Panc1 (cell line): ENCODE data around the gene AARS2. TPM values are rescaled to one million over a fixed set of nuclear protein-coding genes. Genes with fewer than 3 reads are reported as not detected.

Experiments
- ATAC-seq: fragments of 200-7000 bp; cut with Tn5 transposase; 2 replicates; pipeline ENCODE4 v1.9.1; 2020; ENCODE audit warnings: mild to moderate bottlenecking, moderate library complexity
- BruUV-seq: library from RNA; stranded (reverse); fragments of 400-500 nt; replicated peaks from 2 replicates; lab custom pipeline; 2021; lab: Mats Ljungman, UMichigan
- CTCF ChIA-PET: fragments of 300-600 bp; sonication (Branson Sonifier 250); formaldehyde crosslinking; loops from one replicate; lab custom pipeline; 2022; ENCODE audit warnings: antibody characterized with exemption; lab: Charles Lee
- POLR2A ChIA-PET: fragments of 300-600 bp; sonication (Branson Sonifier 250); formaldehyde crosslinking; loops from one replicate; lab custom pipeline; 2022; ENCODE audit warnings: antibody characterized with exemption; lab: Charles Lee
- DNase-seq: peaks from one replicate; pipeline ENCODE4 v3.0.0-alpha.2; 2010; ENCODE audit warnings: low read depth, low spot score
- H3K27ac ChIP-seq: 2 replicates; pipeline ENCODE4 v1.5.1; 2011; ENCODE audit warnings: mild to moderate bottlenecking, low read length, inconsistent platforms
- H3K27me3 ChIP-seq: fragments of 200-500 bp; sonication (Bioruptor generic); 2 replicates; pipeline ENCODE4 v1.6.0; 2014; ENCODE audit warnings: low read length, inconsistent platforms; ENCODE audit not compliant: control insufficient read depth, insufficient read depth
- H3K36me3 ChIP-seq: fragments of 200-500 bp; sonication (Bioruptor generic); 2 replicates; pipeline ENCODE4 v1.5.1; 2014; ENCODE audit warnings: inconsistent platforms, mild to moderate bottlenecking, low read length, moderate library complexity; ENCODE audit not compliant: control insufficient read depth, insufficient read depth
- H3K4me1 ChIP-seq: 2 replicates; pipeline ENCODE4 v1.5.1; 2011; ENCODE audit warnings: inconsistent platforms, mild to moderate bottlenecking, low read length, moderate library complexity; ENCODE audit not compliant: control insufficient read depth, insufficient read depth
- H3K4me3 ChIP-seq, 2 experiments: 2 replicates each; pipeline ENCODE4 v1.5.1; 2011 to 2012; ENCODE audit warnings: low read depth in 2 of 2, low read length in 2 of 2, mild to moderate bottlenecking in 2 of 2, inconsistent platforms in 1 of 2, moderate library complexity in 1 of 2
- H3K9me3 ChIP-seq: fragments of 200-500 bp; sonication (Bioruptor generic); 2 replicates; pipeline ENCODE4 v1.5.1; 2014; ENCODE audit warnings: low read depth, mild to moderate bottlenecking, inconsistent platforms, low read length, moderate library complexity; ENCODE audit not compliant: control insufficient read depth, insufficient read depth
- CTCF ChIP-seq: fragments of 450-650 bp; IDR thresholded peaks from 2 replicates; pipeline ENCODE4 v1.5.1; 2017; ENCODE audit warnings: mild to moderate bottlenecking
- POLR2AphosphoS5 ChIP-seq: IDR thresholded peaks from 2 replicates; pipeline ENCODE4 v1.6.1; 2012; ENCODE audit warnings: mild to moderate bottlenecking, low read depth, low read length, moderate library complexity
- REST ChIP-seq, 2 experiments: IDR thresholded peaks; 2 replicates each; pipeline ENCODE4 v1.6.1; 2011 to 2012; ENCODE audit warnings: low read depth in 2 of 2, control low read depth in 1 of 2, low read length in 1 of 2, mild to moderate bottlenecking in 1 of 2, moderate library complexity in 1 of 2; ENCODE audit not compliant: insufficient read depth in 1 of 2
- SIN3A ChIP-seq: IDR thresholded peaks from 2 replicates; pipeline ENCODE4 v1.6.1; 2012; ENCODE audit warnings: low read depth, mild to moderate bottlenecking, low read length, moderate library complexity, borderline replicate concordance; ENCODE audit not compliant: insufficient read depth
- TCF7L2 ChIP-seq: IDR thresholded peaks from 2 replicates; pipeline ENCODE4 v1.6.1; 2011; ENCODE audit warnings: mild to moderate bottlenecking, low read depth, low read length, inconsistent platforms
- in situ Hi-C: cut with HindIII; loops from 2 replicates; pipeline ENCODE4 v1.10.0; 2016; ENCODE audit warnings: low sequenced_read_pairs, low pct_unique_long_range_greater_than_20kb
- intact Hi-C: fragments of 100-400 bp; cut with micrococcal nuclease; formaldehyde crosslinking; loops from one replicate; pipeline ENCODE4 v1.10.0; 2022; ENCODE audit not compliant: unreplicated experiment
- total RNA-seq: library from RNA; stranded (reverse); gene quantifications from one replicate; pipeline ENCODE4 v1.2.1, GENCODE V29; 2021; ENCODE audit not compliant: unreplicated experiment

Gene AARS2
- total RNA-seq, 1 experiment from 2014 or later: 13.1 TPM

GRCh38 chr6:44311767-44312166, 1.4 kb downstream of the AARS2 start:
- no peak overlapping the region; the same call in 1 of the 2 replicates for H3K27ac ChIP-seq
- peaks cover 7% of the 10 kb centered on the region; the same call in 1 of the 2 replicates for H3K4me1 ChIP-seq
- POLR2A ChIA-PET: no interaction called here
- in situ Hi-C loops: no loop called here
- ATAC-seq (no peak), DNase-seq (no peak)
- H3K27me3 ChIP-seq: peaks cover 2% of the 10 kb centered on the region; the same call in 1 of the 2 replicates
- H3K36me3 ChIP-seq: peaks cover 6% of the 10 kb centered on the region
- no TSS peak for BruUV-seq
- no peak overlapping the region; a peak in 1 of 4 replicates for H3K4me3 ChIP-seq
- H3K9me3 ChIP-seq: no peaks in the 10 kb centered on the region
- TF ChIP-seq CTCF (no peak), TCF7L2 (no peak), POLR2AphosphoS5 (no peak), REST (IDR thresholded peaks at IDR 0.05; ENCODE audit: insufficient read depth in 1 of 2, low read depth in 2 of 2, low read length in 1 of 2) (no peak), SIN3A (no peak)
- CTCF ChIA-PET: no interaction called here
- intact Hi-C loops: no loop called here

DNA sequence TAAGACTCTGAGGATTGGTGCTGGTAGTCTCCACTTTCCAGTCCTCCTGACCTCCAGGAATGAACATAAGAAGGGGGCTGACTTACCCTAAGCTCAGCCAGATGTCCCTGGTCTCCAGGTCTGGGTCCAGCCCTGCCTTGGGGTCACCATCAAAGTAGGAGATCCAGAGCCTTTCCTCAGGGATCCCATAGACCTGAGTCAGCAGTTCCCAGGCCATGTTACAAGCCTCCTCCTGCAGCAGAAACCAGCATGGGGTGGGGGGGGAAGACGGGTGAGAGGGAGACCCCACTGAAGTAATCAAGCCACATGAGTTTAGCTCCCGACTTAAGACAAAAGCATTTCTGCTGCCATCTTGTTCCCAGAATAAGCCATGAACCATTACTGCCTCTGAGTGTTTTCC, 1.8 kb downstream of the AARS2 start:
- peaks cover 2% of the 10 kb centered on the region; the same call in 1 of the 2 replicates for H3K27me3 ChIP-seq
- peaks cover 6% of the 10 kb centered on the region for H3K36me3 ChIP-seq
- POLR2A ChIA-PET: no interaction called here
- no peaks in the 10 kb centered on the region for H3K9me3 ChIP-seq
- no peak overlapping the region for H3K27ac ChIP-seq
- intact Hi-C loops (no loop called here), in situ Hi-C loops (no loop called here)
- CTCF ChIA-PET: no interaction called here
- ATAC-seq: no peak
- TF ChIP-seq TCF7L2: no peak
- TF ChIP-seq POLR2AphosphoS5: no peak
- no peak for DNase-seq
- no peak overlapping the region for H3K4me3 ChIP-seq
- no TSS peak for BruUV-seq
- peaks cover 7% of the 10 kb centered on the region; the same call in 1 of the 2 replicates for H3K4me1 ChIP-seq

DNA sequence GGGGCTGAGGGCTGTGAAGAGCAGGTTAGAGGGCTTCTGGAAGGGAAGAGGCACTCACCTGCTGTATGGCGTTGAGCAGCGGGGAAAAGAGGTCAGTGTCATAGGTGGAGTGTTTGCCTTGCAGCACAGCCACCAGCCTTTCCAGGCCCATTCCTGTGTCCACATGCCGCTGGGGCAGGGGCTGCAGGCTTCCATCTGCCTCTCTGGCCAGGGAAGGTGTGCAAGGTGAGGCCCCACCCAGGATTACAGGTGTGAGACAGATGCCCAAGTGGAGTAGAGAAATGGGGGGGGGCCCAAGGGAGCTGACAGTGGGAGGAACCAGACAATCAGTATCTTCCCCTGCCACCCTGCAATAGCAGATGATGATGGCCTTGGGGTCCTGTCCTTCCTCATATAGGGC, 2.9 kb downstream of the AARS2 start:
- in situ Hi-C loops: no loop called here
- ATAC-seq (no peak), DNase-seq (no peak)
- Histone ChIP-seq H3K4me1 (peaks cover 7% of the 10 kb centered on the region; the same call in 1 of the 2 replicates), H3K27ac (no peak overlapping the region), H3K9me3 (no peaks in the 10 kb centered on the region), H3K36me3 (peaks cover 6% of the 10 kb centered on the region), H3K4me3 (no peak overlapping the region), H3K27me3 (no peaks in the 10 kb centered on the region)
- ChIA-PET POLR2A (no interaction called here), CTCF (no interaction called here)
- no TSS peak for BruUV-seq
- TF ChIP-seq POLR2AphosphoS5 (no peak), SIN3A (no peak), TCF7L2 (no peak), REST (IDR thresholded peaks at IDR 0.05; ENCODE audit: insufficient read depth in 1 of 2, low read depth in 2 of 2, low read length in 1 of 2) (no peak), CTCF (no peak)
- intact Hi-C loops: no loop called here
